ENCODE measurements around the gene ERFL.
"Not testable (repeated sequence)": the region's sequence is repeated elsewhere in the genome, so short reads cannot be mapped to it uniquely, and the experiment has no call there.

ERFL gene

GRCh38 chr19:41941410-41942202, 13.4 kb upstream of the ERFL start:
- DNase-seq = no peak

DNA sequence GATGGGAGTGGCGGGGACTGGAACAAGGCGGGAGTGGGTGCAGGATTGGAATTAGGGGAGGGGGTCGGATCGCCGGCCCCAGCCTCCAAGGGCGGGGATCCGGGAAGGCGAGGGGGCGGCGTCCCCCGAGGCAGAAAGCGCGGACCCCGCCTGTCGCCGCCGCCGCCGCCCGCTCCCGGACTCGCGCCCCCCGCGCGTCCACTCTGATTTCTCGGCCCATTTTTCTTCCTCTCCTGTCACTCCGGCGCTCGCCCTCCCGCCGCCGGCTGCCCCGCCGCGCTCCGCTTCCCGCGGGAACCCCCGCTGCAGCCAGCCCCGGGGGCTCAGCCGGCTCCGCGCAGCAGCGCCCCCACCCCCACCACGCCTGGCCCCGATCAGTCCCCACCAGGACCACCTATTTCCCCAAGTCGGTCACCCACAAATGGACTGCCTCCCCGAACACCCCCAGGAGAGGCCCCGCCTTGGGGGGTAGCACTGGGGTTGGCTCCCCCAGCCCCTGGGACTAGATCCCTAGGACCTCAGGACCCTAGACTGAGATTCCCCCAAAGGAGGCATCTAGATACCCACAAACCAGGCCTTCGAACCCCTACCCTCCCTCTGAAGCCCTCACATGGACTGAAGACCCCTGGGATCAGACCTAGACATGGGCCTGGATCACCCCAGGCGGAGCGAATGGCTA, 12.6 kb upstream of the ERFL start:
- DNase-seq = no peak

DNA sequence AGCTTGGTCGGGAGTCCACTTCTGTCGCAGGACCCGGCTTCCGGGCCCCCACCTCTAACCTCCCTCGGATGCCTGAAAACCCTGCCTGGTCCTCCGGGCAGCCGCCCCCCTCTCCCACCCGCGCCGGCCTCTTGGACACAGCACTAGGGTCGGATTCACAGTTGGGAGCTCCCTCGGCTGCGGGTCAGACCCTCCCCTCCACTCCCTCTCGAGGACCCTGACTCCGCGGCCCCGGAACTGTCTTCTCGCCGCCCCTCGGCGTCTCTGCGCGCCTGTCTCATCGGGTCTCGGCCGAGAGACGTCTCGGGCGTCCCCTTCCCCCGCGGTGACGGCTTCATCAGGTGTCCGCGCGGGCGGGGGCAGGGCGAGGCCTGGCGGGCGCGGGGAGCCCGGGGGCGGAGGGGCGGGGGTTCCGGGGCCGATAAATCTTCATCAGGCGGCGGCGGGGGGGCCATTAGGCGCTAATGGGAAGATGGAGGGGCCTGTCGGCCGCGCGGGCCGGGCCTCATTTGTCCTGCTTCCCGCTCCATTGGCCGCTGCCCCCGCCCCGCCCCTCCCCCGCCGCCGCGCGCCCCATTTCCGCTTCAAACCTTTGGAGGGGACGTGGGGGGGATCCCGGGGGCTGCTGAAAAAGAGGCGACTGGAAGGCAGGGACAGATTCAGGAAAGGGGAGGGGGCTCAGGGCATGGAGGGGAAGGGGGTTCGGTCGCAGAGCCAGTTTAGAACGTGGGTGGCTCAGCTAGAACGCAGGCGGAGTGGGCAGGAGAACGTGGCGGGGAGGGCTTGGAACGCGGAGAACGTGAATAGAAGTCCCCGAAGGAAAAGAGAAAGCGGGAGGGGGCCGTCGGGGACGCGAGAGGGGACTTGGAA, 11.8 kb upstream of the ERFL start:
- DNase-seq = no peak

- DNase-seq = not testable (repeated sequence)
Measured at GRCh38 chr19:41939209-41939608, 11.0 kb upstream of the ERFL start.

DNA sequence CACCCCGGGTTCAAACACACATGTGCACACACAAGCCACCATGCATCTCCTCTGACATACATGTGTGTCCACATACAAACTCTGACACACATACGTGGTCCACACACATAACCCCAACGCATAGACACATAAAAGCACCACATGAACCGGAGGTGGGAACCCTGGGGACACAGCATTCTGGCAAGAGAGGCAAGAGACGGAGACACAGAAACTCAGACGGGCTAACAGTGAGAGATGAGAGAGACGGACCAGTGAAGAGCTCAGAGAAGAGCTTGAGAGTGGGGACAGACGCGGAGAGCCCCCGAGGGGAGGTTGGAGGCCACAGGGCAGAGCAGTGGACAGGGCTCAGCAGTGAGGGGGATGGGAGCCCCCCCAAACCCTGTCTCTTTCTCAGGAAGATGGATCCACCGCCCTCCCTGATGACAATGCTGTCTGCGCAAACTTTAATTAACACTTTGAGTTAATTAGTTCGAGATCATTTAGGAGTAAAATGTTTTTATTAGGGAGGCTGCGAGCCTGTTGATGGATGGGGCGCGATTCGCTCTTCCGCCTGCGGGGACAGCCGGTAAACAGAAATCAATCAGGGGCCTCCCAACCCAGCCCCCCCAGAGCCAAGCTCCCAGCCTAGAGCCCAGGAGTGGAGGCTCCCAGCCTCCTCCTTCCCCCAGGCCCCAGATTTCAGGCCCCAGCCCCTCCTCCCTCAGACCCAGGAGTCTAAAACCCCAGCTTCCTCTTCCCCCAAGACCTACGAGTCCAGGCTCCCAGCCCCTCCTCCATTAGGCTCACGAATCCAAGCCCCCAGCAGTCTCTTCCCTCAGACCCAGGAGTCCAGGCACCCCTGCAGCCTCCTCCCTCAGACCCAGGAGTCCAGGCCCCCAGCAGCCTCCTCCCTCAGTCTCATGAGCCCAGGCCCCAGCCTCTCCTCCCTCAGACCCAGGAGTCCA, 9.5 kb upstream of the ERFL start:
- DNase-seq = no peak

DNA sequence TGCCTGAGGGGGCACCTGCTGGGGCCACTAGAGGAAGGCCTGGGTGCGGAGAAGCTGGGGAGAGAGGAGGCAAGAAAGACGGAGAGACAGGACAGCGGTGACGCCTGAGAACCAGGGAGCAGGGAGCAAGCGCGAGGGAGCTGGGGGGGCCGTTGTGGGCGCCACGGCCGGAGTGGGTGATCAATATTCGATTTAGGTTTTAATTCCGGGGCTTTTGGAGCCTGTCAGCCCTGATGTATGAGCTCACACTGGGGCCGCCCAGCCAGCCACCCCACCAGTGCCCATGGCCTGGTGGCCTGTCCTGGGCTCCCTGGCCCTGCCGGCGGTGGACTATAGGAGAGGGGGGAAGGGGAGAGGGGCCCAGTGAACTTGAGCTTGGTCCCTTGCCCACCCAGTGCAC, 8.7 kb upstream of the ERFL start:
- DNase-seq = no peak

GRCh38 chr19:41936416-41936850, 8.2 kb upstream of the ERFL start:
- DNase-seq = no peak

DNA sequence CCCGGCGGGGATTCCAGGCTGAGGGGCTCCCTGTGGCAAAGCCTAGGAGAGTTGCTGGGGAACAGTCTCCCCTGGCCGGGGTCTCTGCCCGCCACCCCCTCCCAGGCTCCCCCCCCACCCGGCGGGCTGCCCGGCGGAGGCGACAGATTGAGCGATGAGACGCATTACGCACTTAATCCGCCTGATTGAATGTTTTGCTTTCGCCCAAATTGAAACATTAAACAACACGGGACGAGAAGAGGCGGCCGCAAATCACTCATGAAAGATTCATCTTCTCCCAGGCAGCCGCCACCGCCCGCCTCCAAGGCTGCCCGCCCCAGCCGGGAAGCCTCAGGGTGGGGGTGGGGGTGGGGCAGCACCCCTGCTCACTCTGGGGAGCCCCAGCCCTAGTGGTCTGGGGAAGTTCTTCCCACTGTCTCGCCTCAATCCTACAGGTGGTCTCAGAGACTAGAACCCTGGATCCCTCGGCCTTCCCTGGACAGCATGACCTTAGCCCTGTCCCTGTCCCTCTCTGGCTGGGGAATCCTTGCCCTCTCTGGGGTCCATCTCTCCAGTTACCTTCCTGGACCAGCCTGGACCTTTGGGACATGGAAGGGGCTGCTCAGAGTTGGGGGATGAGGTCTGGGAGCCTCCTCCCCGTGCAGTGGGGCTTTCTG, 7.6 kb upstream of the ERFL start:
- DNase-seq = no peak

GRCh38 chr19:41934849-41935374, 6.7 kb upstream of the ERFL start:
- DNase-seq = peak; percentile 22 to 49

- no peak for DNase-seq
Measured at GRCh38 chr19:41933693-41934426, 5.6 kb upstream of the ERFL start.

- DNase-seq = no peak
Measured at GRCh38 chr19:41932720-41933332, 4.6 kb upstream of the ERFL start.

GRCh38 chr19:41932259-41932719, 4.0 kb upstream of the ERFL start:
- no peak for DNase-seq

- DNase-seq = no peak
Measured at GRCh38 chr19:41930926-41931592, 2.8 kb upstream of the ERFL start.

DNA sequence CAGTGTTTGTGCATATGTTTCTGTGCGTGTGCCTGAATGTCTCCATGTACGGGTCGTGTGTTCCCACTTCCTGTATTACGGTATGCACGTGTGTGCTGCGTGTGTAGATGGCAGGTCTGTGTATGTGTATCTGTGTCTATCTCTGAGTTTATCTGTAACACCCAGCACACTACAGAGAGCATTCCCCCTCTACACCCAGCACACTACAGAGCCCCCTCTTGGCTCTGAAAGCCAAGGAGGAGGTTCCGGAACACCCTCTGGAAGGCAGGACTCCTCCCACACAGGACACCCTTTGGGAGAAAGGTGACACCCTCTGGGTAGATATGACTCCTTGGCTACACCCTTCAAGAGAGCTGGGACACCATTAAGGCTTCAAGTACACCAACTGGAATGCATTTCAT, 2.1 kb upstream of the ERFL start:
- no peak for DNase-seq

- DNase-seq = no peak
Measured at GRCh38 chr19:41929536-41930071, 1.4 kb upstream of the ERFL start.

- no peak for DNase-seq
Measured at GRCh38 chr19:41928754-41929535, 696 bp upstream of the ERFL start.

DNA sequence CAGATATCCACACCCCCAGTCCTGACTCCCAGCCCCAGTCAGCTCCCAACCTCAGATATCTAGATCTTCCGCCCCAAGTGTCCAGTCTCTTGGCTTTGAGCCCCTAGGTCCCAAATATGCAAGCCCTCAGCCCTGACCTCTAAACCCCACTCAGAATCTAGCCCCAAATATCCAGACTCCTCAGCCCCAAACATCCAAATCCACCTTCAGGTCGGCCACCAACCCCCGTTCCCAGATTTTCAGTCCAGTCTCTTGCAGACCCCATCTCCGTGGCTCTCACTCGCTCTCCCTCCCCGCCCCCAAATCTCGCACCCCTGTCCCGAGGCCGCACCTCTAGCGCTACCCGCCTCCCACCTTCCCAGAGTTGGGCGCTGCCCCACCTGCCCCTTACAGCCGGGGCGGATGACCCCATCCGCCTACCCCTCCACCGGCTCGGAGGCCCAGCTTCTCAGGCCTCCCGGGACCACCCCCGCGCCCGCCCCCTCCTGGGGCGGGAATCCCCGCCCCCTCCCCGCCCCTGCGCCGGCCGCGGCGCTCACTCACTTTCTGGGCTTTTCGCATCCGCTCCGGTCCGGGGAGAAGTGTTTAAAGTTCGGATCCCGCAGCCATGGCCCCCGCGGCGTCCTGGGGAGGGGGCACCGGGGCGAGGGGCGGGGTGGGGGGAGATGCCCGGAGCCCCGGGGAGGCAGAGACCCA, 604 bp downstream of the ERFL start:
- no peak for DNase-seq
